K562 (cell line): ENCODE data around the gene ZBTB38. TPM values are rescaled to one million over a fixed set of nuclear protein-coding genes. Genes with fewer than 3 reads are reported as not detected.

ENCODE experiments used
- ATAC-seq: fragments of 200-7000 bp; cut with Tn5 transposase; 3 replicates; pipeline ENCODE4 v1.9.1; 2020; ENCODE audit warnings: moderate library complexity
- BruUV-seq: library from RNA; stranded (reverse); fragments of 400-500 nt; replicated peaks from 2 replicates; lab custom pipeline; 2021; lab: Mats Ljungman, UMichigan
- CTCF ChIA-PET: fragments of 300-600 bp; formaldehyde crosslinking; extraction: SDS; loops from one replicate; lab custom pipeline; 2021; ENCODE audit warnings: low intra/inter-chr PET ratio; lab: Yijun Ruan, JAX
- POLR2A ChIA-PET: fragments of 300-600, 350-650 bp; sonication (Branson Sonifier 250); formaldehyde crosslinking; extraction: SDS; loops from one replicate; lab custom pipeline; 2021; ENCODE audit warnings: antibody characterized with exemption, inconsistent platforms; lab: Yijun Ruan, JAX
- DNase-seq, 4 experiments: peaks; one replicate each; pipeline versions ENCODE4 v3.0.0 to v3.0.0-alpha.2; 2011 to 2018; ENCODE audit warnings: low spot score in 3 of 4, mixed read lengths in 3 of 4; ENCODE audit errors: extremely low read depth in 1 of 4
- FAIRE-seq: peaks from 2 replicates; lab custom pipeline; 2011; peaks lifted over from hg19 to GRCh38; lab: Jason Lieb, UNC
- H2AFZ ChIP-seq: 2 replicates; pipeline ENCODE4 v1.6.0; 2011; ENCODE audit warnings: low read depth, low read length, control low read depth, inconsistent platforms
- H3K27ac ChIP-seq: fragments of 200-600 bp; 3 replicates; pipeline ENCODE4 v1.8.0; 2011; ENCODE audit warnings: low read depth, mild to moderate bottlenecking, control low read depth, inconsistent platforms, low read length, moderate library complexity, mixed read lengths; ENCODE audit errors: extremely low read depth
- H3K27me3 ChIP-seq, 2 experiments: fragments of 300-600 bp in 1 of 2; 2 replicates in 1 of 2; 3 replicates in 1 of 2; pipeline versions ENCODE4 v1.6.0 to v1.8.0; 2011; ENCODE audit warnings: inconsistent platforms in 2 of 2, low read length in 2 of 2, mild to moderate bottlenecking in 1 of 2, mixed read lengths in 1 of 2, moderate library complexity in 1 of 2; ENCODE audit not compliant: control insufficient read depth in 2 of 2, insufficient read depth in 2 of 2
- H3K36me3 ChIP-seq: fragments of 300-600 bp; 3 replicates; pipeline ENCODE4 v1.8.0; 2011; ENCODE audit warnings: mild to moderate bottlenecking, low read length, inconsistent platforms; ENCODE audit not compliant: control insufficient read depth, insufficient read depth
- H3K4me1 ChIP-seq, 2 experiments: fragments of 200-600 bp in 1 of 2; replicated peaks in 1 of 2; 2 replicates in 1 of 2; 3 replicates in 1 of 2; pipeline versions ENCODE4 v1.5.1 to v1.8.0; 2011; ENCODE audit warnings: inconsistent platforms in 2 of 2, low read length in 2 of 2, mild to moderate bottlenecking in 1 of 2, mixed read lengths in 1 of 2, moderate library complexity in 1 of 2; ENCODE audit not compliant: control insufficient read depth in 2 of 2, insufficient read depth in 2 of 2
- H3K4me2 ChIP-seq: 2 replicates; pipeline ENCODE4 v1.6.1; 2011; ENCODE audit warnings: low read length, control low read depth, inconsistent platforms, mixed read lengths; ENCODE audit not compliant: insufficient read depth
- H3K4me3 ChIP-seq: fragments of 200-600 bp; sonication (generic), shearing (Covaris generic); 2 replicates; pipeline ENCODE4 v1.5.1; 2016; ENCODE audit warnings: control low read depth, inconsistent platforms
- H3K79me2 ChIP-seq: fragments of 200-600 bp; 3 replicates; pipeline ENCODE4 v1.8.0; 2011; ENCODE audit warnings: low read length, inconsistent platforms; ENCODE audit not compliant: control insufficient read depth, insufficient read depth
- H3K9ac ChIP-seq, 2 experiments: 2 replicates each; pipeline versions ENCODE4 v1.6.0 to v1.6.1; 2011; ENCODE audit warnings: low read depth in 2 of 2, low read length in 2 of 2, control low read depth in 1 of 2, inconsistent platforms in 1 of 2, mild to moderate bottlenecking in 1 of 2, mixed read lengths in 1 of 2; ENCODE audit not compliant: insufficient read depth in 1 of 2
- H3K9me1 ChIP-seq: one replicate; pipeline ENCODE4 v1.6.0; 2011; ENCODE audit warnings: inconsistent platforms, mild to moderate bottlenecking, low read length, moderate library complexity; ENCODE audit not compliant: control insufficient read depth, insufficient read depth
- H3K9me3 ChIP-seq: replicated peaks from 2 replicates; pipeline ENCODE4 v1.5.1; 2011; ENCODE audit warnings: low read depth, low read length, inconsistent platforms; ENCODE audit not compliant: control insufficient read depth, insufficient read depth
- H4K20me1 ChIP-seq: replicated peaks from 2 replicates; pipeline ENCODE4 v1.6.1; 2011; ENCODE audit warnings: low read length, inconsistent platforms, mixed read lengths; ENCODE audit not compliant: control insufficient read depth, insufficient read depth
- DMBX1 ChIP-seq: fragments of 250-450 bp; sonication (Bioruptor Pico); IDR thresholded peaks from 2 replicates; pipeline ENCODE4 v1.8.0; 2022; ENCODE audit warnings: inconsistent platforms, mild to moderate bottlenecking, moderate library complexity, borderline replicate concordance
- PTTG1 ChIP-seq: fragments of 450-650 bp; IDR thresholded peaks from 2 replicates; pipeline ENCODE4 v1.6.1; 2016; ENCODE audit warnings: low read depth, mild to moderate bottlenecking, missing genetic modification characterization, missing compliant biosample characterization
- TAF7 ChIP-seq: fragments of 450-650 bp; IDR thresholded peaks from 2 replicates; pipeline ENCODE4 v1.6.1; 2016; ENCODE audit warnings: missing genetic modification characterization, missing compliant biosample characterization
- ZNF174 ChIP-seq: fragments of 250-450 bp; sonication (Bioruptor Pico); IDR thresholded peaks from 2 replicates; pipeline ENCODE4 v1.4.0; 2020; ENCODE audit warnings: mild to moderate bottlenecking
- ZNF311 ChIP-seq: fragments of 250-450 bp; sonication (Bioruptor Pico); IDR thresholded peaks from 2 replicates; pipeline ENCODE4 v1.4.0; 2020; ENCODE audit warnings: mild to moderate bottlenecking, moderate library complexity
- ZNF583 ChIP-seq: fragments of 250-450 bp; sonication (Bioruptor Pico); IDR thresholded peaks from 2 replicates; pipeline ENCODE4 v1.4.0; 2020
- ZNF589 ChIP-seq: fragments of 200-800 bp; sonication (Bioruptor generic); IDR thresholded peaks from 2 replicates; pipeline ENCODE4 v1.6.1; 2016; ENCODE audit warnings: low read depth, missing genetic modification characterization, missing compliant biosample characterization
- ZNF668 ChIP-seq: fragments of 250-450 bp; sonication (Bioruptor Pico); IDR thresholded peaks from 2 replicates; pipeline ENCODE4 v1.8.0; 2022; ENCODE audit warnings: mild to moderate bottlenecking, inconsistent platforms
- WGBS: fragments of 100-300 bp; shearing (Covaris generic); methylation state at CpG from one replicate; pipeline ENCODE4 v1.1.6; 2016; ENCODE audit warnings: low coverage, mixed read lengths; ENCODE audit not compliant: insufficient coverage; ENCODE audit errors: missing lambda C conversion rate; 5-methylcytosine and 5-hydroxymethylcytosine counted together
- in situ Hi-C: fragments of 300-500 bp; cut with MboI; formaldehyde crosslinking; loops from 4 replicates; pipeline ENCODE4 v1.15.0; 2018; ENCODE audit warnings: inconsistent platforms, mixed read lengths
- intact Hi-C: fragments of 100-400 bp; cut with micrococcal nuclease; formaldehyde crosslinking; loops from 2 replicates; pipeline ENCODE4 v1.14.2; 2022
- polyA plus RNA-seq, 8 experiments: library from polyadenylated mRNA; depleted of rRNA in 4 of 8; stranded (reverse) in 5 of 8; unstranded in 3 of 8; fragments of >200 nt; fragmentation: Nextera tagmentation in 2 of 8; fragmentation: Illumina TruSeq in 1 of 8; extraction: Ambion mirVana in 2 of 8; extraction: Trizol in 1 of 8; gene quantifications; 2 replicates each; pipeline versions ENCODE4 v1.2.1 to v1.2.3, GENCODE V29; 2011 to 2014; ENCODE audit warnings: inconsistent platforms in 1 of 8, missing spikeins in 1 of 8
- total RNA-seq, 7 experiments: library from RNA; depleted of rRNA in 6 of 7; stranded (reverse); fragments of >200 nt in 6 of 7; fragmentation: Illumina TruSeq in 2 of 7; extraction: Trizol in 2 of 7; gene quantifications; 2 replicates each; pipeline versions ENCODE4 v1.2.1 to v1.2.3, GENCODE V29; 2011 to 2021; ENCODE audit warnings: low replicate concordance in 1 of 7
- TF ChIP-seq, protein P1 (sequence below): fragments of 450-650 bp; formaldehyde crosslinking; IDR thresholded peaks from 2 replicates; pipeline ENCODE4 v1.4.0; 2020; ENCODE audit warnings: mild to moderate bottlenecking, moderate library complexity
- TF ChIP-seq, protein P2 (sequence below), 2 experiments: fragments of 200-800 bp in 1 of 2; sonication (Bioruptor generic) in 1 of 2; sonication (generic) in 1 of 2; formaldehyde crosslinking in 1 of 2; IDR thresholded peaks in 1 of 2; conservative IDR thresholded peaks in 1 of 2; 2 replicates each; pipeline versions ENCODE4 v1.5.0 to v1.6.1; 2016 to 2020; ENCODE audit warnings: missing compliant biosample characterization in 1 of 2, missing genetic modification characterization in 1 of 2, missing genetic modification reagents in 1 of 2
- TF ChIP-seq, protein P3 (sequence below): fragments of 450-650 bp; IDR thresholded peaks from 2 replicates; pipeline ENCODE4 v1.7.0; 2016; ENCODE audit warnings: borderline replicate concordance
- TF ChIP-seq, protein P4 (sequence below): fragments of 450-650 bp; IDR thresholded peaks from 2 replicates; pipeline ENCODE4 v1.6.1; 2017; ENCODE audit warnings: antibody characterized with exemption, mild to moderate bottlenecking

The ZBTB38 gene
- total and polyA plus RNA-seq, 9 of the 15 experiments (the other 6 are each of a cell fraction or from before 2014, with no cell fraction given), result 12.1 to 39.4 (median 22.9) TPM

DNA sequence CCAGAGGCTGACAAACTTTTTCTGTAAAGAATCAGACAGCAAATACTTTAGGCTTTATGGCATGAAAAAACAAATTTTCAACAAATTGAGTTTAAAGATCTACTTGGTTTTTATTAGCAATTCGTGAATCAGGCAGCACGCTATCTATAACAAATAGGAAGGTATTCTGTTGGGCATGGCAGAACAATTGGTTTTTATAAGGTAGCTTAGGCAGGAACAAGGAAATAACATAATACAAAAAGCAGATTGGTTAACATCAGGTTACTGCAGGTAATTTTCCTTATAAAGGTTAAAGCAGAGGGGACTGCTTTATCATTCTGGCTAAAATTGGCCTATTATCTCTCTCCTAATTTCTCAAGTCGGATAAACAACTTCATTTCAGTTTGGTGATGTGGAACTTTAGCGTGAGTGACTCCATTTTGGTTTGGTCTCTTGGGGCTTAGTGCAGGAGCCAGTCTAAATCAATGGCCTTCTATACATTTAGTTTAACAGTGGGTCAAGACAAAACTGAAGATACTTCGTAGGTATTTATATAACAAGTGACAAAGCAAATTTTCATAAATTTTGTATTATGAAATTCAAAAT lies 26.8 kb downstream of the ZBTB38 start:
- Histone ChIP-seq H3K4me2 (no peak overlapping the region), H3K4me3 (no peak overlapping the region), H3K79me2 (no peaks in the 10 kb centered on the region), H3K9ac (no peak overlapping the region), H3K4me1 (peaks cover 0 to 2% of the 10 kb centered on the region in 2 experiments; a peak in 1 of 5 replicates), H3K36me3 (peaks cover 31% of the 10 kb centered on the region), H3K27ac (no peak overlapping the region), H3K9me1 (no peaks in the 10 kb centered on the region), H3K9me3 (no peaks in the 10 kb centered on the region; the same call in none of the 2 replicates), H4K20me1 (no peaks in the 10 kb centered on the region), H3K27me3 (no peaks in the 10 kb centered on the region), H2AFZ (no peak overlapping the region)
- intact Hi-C loops, result no loop called here
- ATAC-seq, result no peak
- in situ Hi-C loops, result no loop called here
- FAIRE-seq, result no peak
- POLR2A ChIA-PET, result no interaction called here
- BruUV-seq, result no TSS peak
- CTCF ChIA-PET, result no interaction called here
- no peak for DNase-seq
- 82% methylated on average over 5 of the region's 5 CpGs for WGBS
- TF ChIP-seq, protein P1, sequence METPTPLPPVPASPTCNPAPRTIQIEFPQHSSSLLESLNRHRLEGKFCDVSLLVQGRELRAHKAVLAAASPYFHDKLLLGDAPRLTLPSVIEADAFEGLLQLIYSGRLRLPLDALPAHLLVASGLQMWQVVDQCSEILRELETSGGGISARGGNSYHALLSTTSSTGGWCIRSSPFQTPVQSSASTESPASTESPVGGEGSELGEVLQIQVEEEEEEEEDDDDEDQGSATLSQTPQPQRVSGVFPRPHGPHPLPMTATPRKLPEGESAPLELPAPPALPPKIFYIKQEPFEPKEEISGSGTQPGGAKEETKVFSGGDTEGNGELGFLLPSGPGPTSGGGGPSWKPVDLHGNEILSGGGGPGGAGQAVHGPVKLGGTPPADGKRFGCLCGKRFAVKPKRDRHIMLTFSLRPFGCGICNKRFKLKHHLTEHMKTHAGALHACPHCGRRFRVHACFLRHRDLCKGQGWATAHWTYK (CRISPR knock-in tag), result peak; percentile 53; the same call in 1 of the 2 replicates
- TF ChIP-seq ZNF589 (CRISPR knock-in tag) (no peak), TAF7 (tag) (peak; percentile 14; the same call in 1 of the 2 replicates), ZNF311 (peak; percentile 71; the same call in 1 of the 2 replicates), DMBX1 (CRISPR knock-in tag) (peak; percentile 89), ZNF583 (CRISPR knock-in tag) (0 out of 2 replicates have a peak, but pooled peaks have one; percentile 36), PTTG1 (tag) (peak; percentile 75), ZNF668 (CRISPR knock-in tag) (0 out of 2 replicates have a peak, but pooled peaks have one; percentile 69), ZNF174 (CRISPR knock-in tag) (no peak)
- TF ChIP-seq, protein P2, sequence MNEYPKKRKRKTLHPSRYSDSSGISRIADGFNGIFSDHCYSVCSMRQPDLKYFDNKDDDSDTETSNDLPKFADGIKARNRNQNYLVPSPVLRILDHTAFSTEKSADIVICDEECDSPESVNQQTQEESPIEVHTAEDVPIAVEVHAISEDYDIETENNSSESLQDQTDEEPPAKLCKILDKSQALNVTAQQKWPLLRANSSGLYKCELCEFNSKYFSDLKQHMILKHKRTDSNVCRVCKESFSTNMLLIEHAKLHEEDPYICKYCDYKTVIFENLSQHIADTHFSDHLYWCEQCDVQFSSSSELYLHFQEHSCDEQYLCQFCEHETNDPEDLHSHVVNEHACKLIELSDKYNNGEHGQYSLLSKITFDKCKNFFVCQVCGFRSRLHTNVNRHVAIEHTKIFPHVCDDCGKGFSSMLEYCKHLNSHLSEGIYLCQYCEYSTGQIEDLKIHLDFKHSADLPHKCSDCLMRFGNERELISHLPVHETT (CRISPR knock-in tag; conservative IDR thresholded peaks at IDR 0.05 in 1 of 2, IDR thresholded peaks at IDR 0.05 in 1 of 2), result peak in 1 of 2 experiments; percentile 41; a peak in 1 of 4 replicates
- TF ChIP-seq, protein P3, sequence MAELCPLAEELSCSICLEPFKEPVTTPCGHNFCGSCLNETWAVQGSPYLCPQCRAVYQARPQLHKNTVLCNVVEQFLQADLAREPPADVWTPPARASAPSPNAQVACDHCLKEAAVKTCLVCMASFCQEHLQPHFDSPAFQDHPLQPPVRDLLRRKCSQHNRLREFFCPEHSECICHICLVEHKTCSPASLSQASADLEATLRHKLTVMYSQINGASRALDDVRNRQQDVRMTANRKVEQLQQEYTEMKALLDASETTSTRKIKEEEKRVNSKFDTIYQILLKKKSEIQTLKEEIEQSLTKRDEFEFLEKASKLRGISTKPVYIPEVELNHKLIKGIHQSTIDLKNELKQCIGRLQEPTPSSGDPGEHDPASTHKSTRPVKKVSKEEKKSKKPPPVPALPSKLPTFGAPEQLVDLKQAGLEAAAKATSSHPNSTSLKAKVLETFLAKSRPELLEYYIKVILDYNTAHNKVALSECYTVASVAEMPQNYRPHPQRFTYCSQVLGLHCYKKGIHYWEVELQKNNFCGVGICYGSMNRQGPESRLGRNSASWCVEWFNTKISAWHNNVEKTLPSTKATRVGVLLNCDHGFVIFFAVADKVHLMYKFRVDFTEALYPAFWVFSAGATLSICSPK, result no peak
- TF ChIP-seq, protein P4, sequence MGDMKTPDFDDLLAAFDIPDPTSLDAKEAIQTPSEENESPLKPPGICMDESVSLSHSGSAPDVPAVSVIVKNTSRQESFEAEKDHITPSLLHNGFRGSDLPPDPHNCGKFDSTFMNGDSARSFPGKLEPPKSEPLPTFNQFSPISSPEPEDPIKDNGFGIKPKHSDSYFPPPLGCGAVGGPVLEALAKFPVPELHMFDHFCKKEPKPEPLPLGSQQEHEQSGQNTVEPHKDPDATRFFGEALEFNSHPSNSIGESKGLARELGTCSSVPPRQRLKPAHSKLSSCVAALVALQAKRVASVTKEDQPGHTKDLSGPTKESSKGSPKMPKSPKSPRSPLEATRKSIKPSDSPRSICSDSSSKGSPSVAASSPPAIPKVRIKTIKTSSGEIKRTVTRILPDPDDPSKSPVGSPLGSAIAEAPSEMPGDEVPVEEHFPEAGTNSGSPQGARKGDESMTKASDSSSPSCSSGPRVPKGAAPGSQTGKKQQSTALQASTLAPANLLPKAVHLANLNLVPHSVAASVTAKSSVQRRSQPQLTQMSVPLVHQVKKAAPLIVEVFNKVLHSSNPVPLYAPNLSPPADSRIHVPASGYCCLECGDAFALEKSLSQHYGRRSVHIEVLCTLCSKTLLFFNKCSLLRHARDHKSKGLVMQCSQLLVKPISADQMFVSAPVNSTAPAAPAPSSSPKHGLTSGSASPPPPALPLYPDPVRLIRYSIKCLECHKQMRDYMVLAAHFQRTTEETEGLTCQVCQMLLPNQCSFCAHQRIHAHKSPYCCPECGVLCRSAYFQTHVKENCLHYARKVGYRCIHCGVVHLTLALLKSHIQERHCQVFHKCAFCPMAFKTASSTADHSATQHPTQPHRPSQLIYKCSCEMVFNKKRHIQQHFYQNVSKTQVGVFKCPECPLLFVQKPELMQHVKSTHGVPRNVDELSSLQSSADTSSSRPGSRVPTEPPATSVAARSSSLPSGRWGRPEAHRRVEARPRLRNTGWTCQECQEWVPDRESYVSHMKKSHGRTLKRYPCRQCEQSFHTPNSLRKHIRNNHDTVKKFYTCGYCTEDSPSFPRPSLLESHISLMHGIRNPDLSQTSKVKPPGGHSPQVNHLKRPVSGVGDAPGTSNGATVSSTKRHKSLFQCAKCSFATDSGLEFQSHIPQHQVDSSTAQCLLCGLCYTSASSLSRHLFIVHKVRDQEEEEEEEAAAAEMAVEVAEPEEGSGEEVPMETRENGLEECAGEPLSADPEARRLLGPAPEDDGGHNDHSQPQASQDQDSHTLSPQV, result peak; percentile 86
